Natural killer cell treated with Interleukin-12 subunit alpha and Interleukin-12 subunit beta and Interleukin-15 and Interleukin-18, amount 100 ng/mL, for 72 hours (primary cell): ENCODE results near the gene COL4A4. TPM values are rescaled to one million over a fixed set of nuclear protein-coding genes. Genes with fewer than 3 reads are reported as not detected.
A peak's percentile ranks its signal among the peaks of the same experiment; 100 is the strongest.
"Not testable (repeated sequence)": the region's sequence is repeated elsewhere in the genome, so short reads cannot be mapped to it uniquely, and the experiment has no call there.

Source experiments
- ATAC-seq, 2 donors: fragments of 150-1000 bp; cut with Tn5 transposase in 1 of 2; sonication (Bioruptor Pico), chemical (Tn5 transposase) in 1 of 2; 2 replicates each; pipeline ENCODE4 v1.10.0; 2021
- DNase-seq: peaks from one replicate; pipeline ENCODE4 v3.0.0; 2022; ENCODE audit warnings: low spot score
- H3K27ac Mint-ChIP-seq, 2 donors: 1 replicate in 1 of 2; 2 replicates in 1 of 2; pipeline ENCODE4 v1.8.0; 2022; ENCODE audit warnings: mixed read lengths in 2 of 2, mild to moderate bottlenecking in 1 of 2, moderate library complexity in 1 of 2
- H3K27me3 Mint-ChIP-seq, 2 donors: 1 replicate in 1 of 2; 2 replicates in 1 of 2; pipeline ENCODE4 v1.8.0; 2022; ENCODE audit warnings: mixed read lengths in 2 of 2
- H3K36me3 Mint-ChIP-seq: one replicate; pipeline ENCODE4 v1.8.0; 2022; ENCODE audit warnings: mixed read lengths
- H3K4me1 Mint-ChIP-seq, 2 donors: 1 replicate in 1 of 2; 2 replicates in 1 of 2; pipeline ENCODE4 v1.8.0; 2022; ENCODE audit warnings: low read depth in 2 of 2, mixed read lengths in 2 of 2, mild to moderate bottlenecking in 1 of 2
- H3K4me3 Mint-ChIP-seq: one replicate; pipeline ENCODE4 v1.8.0; 2022; ENCODE audit warnings: mixed read lengths
- H3K9me3 Mint-ChIP-seq: 2 replicates; pipeline ENCODE4 v1.8.0; 2022; ENCODE audit warnings: mixed read lengths
- total RNA-seq, 2 donors: library from RNA; stranded (reverse); gene quantifications; one replicate each; pipeline ENCODE4 v1.2.3, GENCODE V29; 2022

COL4A4 gene
- total RNA-seq, 2 donors from 2014 or later, result 0.11 to 0.62 TPM

GRCh38 chr2:227182765-227183164 lies 18.8 kb upstream of the COL4A4 start:
- Mint-ChIP-seq H3K4me3 (no peak overlapping the region), H3K4me1 (no peaks in the 10 kb centered on the region), H3K27me3 (peaks cover 12 to 24% of the 10 kb centered on the region in 2 donors), H3K36me3 (no peaks in the 10 kb centered on the region), H3K9me3 (no peaks in the 10 kb centered on the region), H3K27ac (no peak overlapping the region)
- DNase-seq (no peak), ATAC-seq (no peak)

- no peak for DNase-seq
- ATAC-seq, result no peak
- peaks cover 3 to 12% of the 10 kb centered on the region in 2 donors for H3K27me3 Mint-ChIP-seq
- H3K27ac Mint-ChIP-seq, result no peak overlapping the region
- no peaks in the 10 kb centered on the region for H3K36me3 Mint-ChIP-seq
- no peaks in the 10 kb centered on the region for H3K4me1 Mint-ChIP-seq
- H3K9me3 Mint-ChIP-seq, result no peaks in the 10 kb centered on the region
- no peak overlapping the region for H3K4me3 Mint-ChIP-seq
Measured at GRCh38 chr2:227180770-227181169, 16.8 kb upstream of the COL4A4 start.

GRCh38 chr2:227179988-227180685 lies 16.1 kb upstream of the COL4A4 start:
- no peaks in the 10 kb centered on the region for H3K36me3 Mint-ChIP-seq
- H3K9me3 Mint-ChIP-seq, result no peaks in the 10 kb centered on the region
- DNase-seq (no peak), ATAC-seq (no peak)
- peaks cover 3 to 11% of the 10 kb centered on the region in 2 donors for H3K27me3 Mint-ChIP-seq
- no peaks in the 10 kb centered on the region for H3K4me1 Mint-ChIP-seq
- no peak overlapping the region for H3K27ac Mint-ChIP-seq
- no peak overlapping the region for H3K4me3 Mint-ChIP-seq

- DNase-seq, result no peak
- Mint-ChIP-seq H3K9me3 (no peaks in the 10 kb centered on the region), H3K36me3 (no peaks in the 10 kb centered on the region), H3K4me3 (no peak overlapping the region), H3K4me1 (no peaks in the 10 kb centered on the region), H3K27me3 (peaks cover 3 to 11% of the 10 kb centered on the region in 2 donors), H3K27ac (no peak overlapping the region)
- ATAC-seq, result no peak
Measured at GRCh38 chr2:227177592-227178336, 13.8 kb upstream of the COL4A4 start.

GRCh38 chr2:227171779-227172178 lies 7.8 kb upstream of the COL4A4 start:
- not testable (repeated sequence) for H3K9me3 Mint-ChIP-seq, H3K36me3 Mint-ChIP-seq, DNase-seq, H3K27ac Mint-ChIP-seq, H3K4me1 Mint-ChIP-seq, H3K4me3 Mint-ChIP-seq, ATAC-seq
- peaks cover 8 to 16% of the 10 kb centered on the region in 2 donors for H3K27me3 Mint-ChIP-seq

- DNase-seq (no peak), ATAC-seq (peak; percentile 46 to 49)
- no peaks in the 10 kb centered on the region for H3K36me3 Mint-ChIP-seq
- H3K27me3 Mint-ChIP-seq, result peaks cover 19 to 53% of the 10 kb centered on the region in 2 donors
- H3K9me3 Mint-ChIP-seq, result no peaks in the 10 kb centered on the region
- peaks cover 3 to 4% of the 10 kb centered on the region in 2 donors for H3K4me1 Mint-ChIP-seq
- H3K4me3 Mint-ChIP-seq, result peak overlapping the region; percentile 27
- H3K27ac Mint-ChIP-seq, result no peak overlapping the region
Measured at GRCh38 chr2:227164763-227165291, 822 bp upstream of the COL4A4 start.

- no peaks in the 10 kb centered on the region for H3K9me3 Mint-ChIP-seq
- H3K27me3 Mint-ChIP-seq, result peaks cover 25 to 64% of the 10 kb centered on the region in 2 donors
- peaks cover 3 to 4% of the 10 kb centered on the region in 2 donors for H3K4me1 Mint-ChIP-seq
- H3K36me3 Mint-ChIP-seq, result no peaks in the 10 kb centered on the region
- H3K27ac Mint-ChIP-seq, result no peak overlapping the region
- peak overlapping the region; percentile 24 for H3K4me3 Mint-ChIP-seq
- peak; percentile 12 to 76 for ATAC-seq
- no peak for DNase-seq
Measured at GRCh38 chr2:227163485-227163997, 464 bp downstream of the COL4A4 start.

- Mint-ChIP-seq H3K4me1 (peaks cover 3 to 4% of the 10 kb centered on the region in 2 donors), H3K36me3 (no peaks in the 10 kb centered on the region), H3K27ac (no peak overlapping the region), H3K9me3 (no peaks in the 10 kb centered on the region), H3K4me3 (no peak overlapping the region), H3K27me3 (peaks cover 25 to 65% of the 10 kb centered on the region in 2 donors)
- DNase-seq (no peak), ATAC-seq (no peak)
Measured at GRCh38 chr2:227161947-227162346, 2.1 kb downstream of the COL4A4 start.

GRCh38 chr2:227160164-227160563 lies 3.8 kb downstream of the COL4A4 start:
- Mint-ChIP-seq H3K36me3 (no peaks in the 10 kb centered on the region), H3K27ac (no peak overlapping the region), H3K27me3 (peaks cover 17 to 54% of the 10 kb centered on the region in 2 donors), H3K4me1 (peaks cover 3 to 4% of the 10 kb centered on the region in 2 donors), H3K4me3 (no peak overlapping the region), H3K9me3 (no peaks in the 10 kb centered on the region)
- DNase-seq (no peak), ATAC-seq (no peak)

GRCh38 chr2:227154986-227155774 lies 8.8 kb downstream of the COL4A4 start:
- Mint-ChIP-seq H3K27ac (no peak overlapping the region), H3K4me3 (no peak overlapping the region), H3K27me3 (peaks cover 23 to 46% of the 10 kb centered on the region in 2 donors), H3K9me3 (no peaks in the 10 kb centered on the region), H3K4me1 (no peaks in the 10 kb centered on the region), H3K36me3 (no peaks in the 10 kb centered on the region)
- no peak for ATAC-seq
- no peak for DNase-seq

GRCh38 chr2:227153758-227154486 lies 10.1 kb downstream of the COL4A4 start:
- no peak overlapping the region for H3K27ac Mint-ChIP-seq

GRCh38 chr2:227153307-227153706 lies 10.7 kb downstream of the COL4A4 start:
- H3K27me3 Mint-ChIP-seq, result peaks cover 15 to 31% of the 10 kb centered on the region in 2 donors
- H3K36me3 Mint-ChIP-seq, result no peaks in the 10 kb centered on the region
- H3K4me1 Mint-ChIP-seq, result no peaks in the 10 kb centered on the region
- H3K4me3 Mint-ChIP-seq, result no peak overlapping the region
- no peak for DNase-seq
- no peak overlapping the region for H3K27ac Mint-ChIP-seq
- no peaks in the 10 kb centered on the region for H3K9me3 Mint-ChIP-seq
- ATAC-seq, result no peak

More at GRCh38 chr2:227153758-227154486, 10.1 kb downstream of the COL4A4 start:
- Mint-ChIP-seq H3K27me3 (peaks cover 15 to 33% of the 10 kb centered on the region in 2 donors), H3K36me3 (no peaks in the 10 kb centered on the region), H3K4me3 (no peak overlapping the region), H3K9me3 (no peaks in the 10 kb centered on the region), H3K4me1 (no peaks in the 10 kb centered on the region)
- DNase-seq (no peak), ATAC-seq (no peak)
